Smooth muscle cell (in vitro differentiated cells): ENCODE data around the gene TUBGCP2. TPM values are rescaled to one million over a fixed set of nuclear protein-coding genes. Genes with fewer than 3 reads are reported as not detected.

Source experiments
- DNase-seq: peaks from one replicate; lab custom pipeline; 2025; ENCODE audit not compliant: unreplicated experiment; lab: John Stamatoyannopoulos, UW
- H2AFZ ChIP-seq: fragments of 200-600 bp; sonication (generic); 2 replicates; pipeline ENCODE4 v1.6.0; 2016; ENCODE audit warnings: antibody characterized with exemption, low read depth, mild to moderate bottlenecking
- H3F3A ChIP-seq: fragments of 200-600 bp; sonication (generic); 2 replicates; pipeline ENCODE4 v1.6.0; 2017; ENCODE audit warnings: antibody characterized with exemption, low read depth
- H3K27ac ChIP-seq: fragments of 200-600 bp; sonication (generic); 2 replicates; pipeline ENCODE4 v1.5.1; 2016; ENCODE audit warnings: low read depth, mild to moderate bottlenecking
- H3K27me3 ChIP-seq: fragments of 200-600 bp; sonication (generic); 2 replicates; pipeline ENCODE4 v1.6.1; 2016; ENCODE audit warnings: low read depth, mild to moderate bottlenecking
- H3K36me3 ChIP-seq: fragments of 200-600 bp; sonication (generic); 2 replicates; pipeline ENCODE4 v1.5.1; 2016; ENCODE audit warnings: low read depth
- H3K4me1 ChIP-seq: fragments of 200-600 bp; sonication (generic); 2 replicates; pipeline ENCODE4 v1.5.1; 2016; ENCODE audit warnings: low read depth
- H3K4me2 ChIP-seq: fragments of 200-600 bp; sonication (generic); 2 replicates; pipeline ENCODE4 v1.6.0; 2016; ENCODE audit warnings: mild to moderate bottlenecking
- H3K4me3 ChIP-seq: fragments of 200-600 bp; sonication (generic); 2 replicates; pipeline ENCODE4 v1.5.1; 2016; ENCODE audit warnings: mild to moderate bottlenecking
- H3K79me2 ChIP-seq: fragments of 200-600 bp; sonication (generic); 2 replicates; pipeline ENCODE4 v1.6.0; 2016; ENCODE audit warnings: low read depth, mild to moderate bottlenecking
- H3K9ac ChIP-seq: fragments of 200-600 bp; sonication (generic); 2 replicates; pipeline ENCODE4 v1.6.0; 2016; ENCODE audit warnings: low read depth
- H3K9me3 ChIP-seq: fragments of 200-600 bp; sonication (generic); replicated peaks from 2 replicates; pipeline ENCODE4 v1.5.1; 2016; ENCODE audit warnings: low read depth
- H4K20me1 ChIP-seq: fragments of 200-600 bp; sonication (generic); 2 replicates; pipeline ENCODE4 v1.6.0; 2016; ENCODE audit warnings: low read depth
- CTCF ChIP-seq: fragments of 200-600 bp; sonication (generic); IDR thresholded peaks from 2 replicates; pipeline ENCODE4 v1.5.1; 2017; ENCODE audit warnings: borderline replicate concordance, mild to moderate bottlenecking, antibody characterized with exemption; ENCODE audit not compliant: insufficient read depth, poor library complexity, severe bottlenecking
- WGBS: methylation state at CpG from one replicate; pipeline ENCODE4 v1.1.7; 2016; ENCODE audit warnings: low lambda C conversion rate; 5-methylcytosine and 5-hydroxymethylcytosine counted together
- polyA plus RNA-seq: library from polyadenylated mRNA; unstranded; fragments of >200 nt; fragmentation: Nextera tagmentation; extraction: Ambion mirVana; gene quantifications from 2 replicates; pipeline ENCODE4 v1.2.1, GENCODE V29; 2016
- total RNA-seq: library from RNA; depleted of rRNA; stranded (reverse); fragments of >200 nt; gene quantifications from 2 replicates; pipeline ENCODE4 v1.2.3, GENCODE V29; 2014

The TUBGCP2 gene
- total and polyA plus RNA-seq, 2 experiments from 2014 or later, result 39.5 to 40.5 TPM

DNA sequence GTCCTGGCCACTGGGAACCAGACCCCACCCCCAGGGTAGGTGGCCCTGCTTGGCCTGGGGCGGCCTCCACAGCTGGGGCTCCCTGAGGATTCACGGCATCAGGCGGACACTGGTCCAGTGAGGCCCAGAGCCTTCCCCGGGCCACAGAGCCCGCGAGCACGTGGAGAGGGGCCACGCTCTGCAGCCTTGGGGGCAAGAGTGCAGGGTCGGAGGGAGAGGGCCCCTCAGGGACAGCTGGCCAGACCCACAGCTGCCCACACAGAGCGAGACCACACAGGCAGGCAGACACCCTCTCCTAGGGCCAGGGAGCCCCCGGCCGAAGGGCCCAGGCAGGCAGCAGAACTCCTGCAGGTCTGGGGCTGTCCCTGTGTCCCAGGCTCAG is 60.3 kb downstream of the TUBGCP2 start:
- WGBS, result 96% methylated on average over 12 of the region's 12 CpGs
- no peak for DNase-seq
- TF ChIP-seq CTCF, result no peak
- Histone ChIP-seq H3K36me3 (no peaks in the 10 kb centered on the region), H3F3A (no peaks in the 10 kb centered on the region), H3K4me2 (no peak overlapping the region), H3K4me3 (no peak overlapping the region), H3K9me3 (no peaks in the 10 kb centered on the region), H3K27ac (no peak overlapping the region), H2AFZ (no peak overlapping the region), H3K9ac (no peak overlapping the region), H3K79me2 (no peaks in the 10 kb centered on the region), H3K4me1 (peaks cover 2% of the 10 kb centered on the region), H4K20me1 (no peaks in the 10 kb centered on the region), H3K27me3 (no peaks in the 10 kb centered on the region)

GRCh38 chr10:133247681-133248333 is 60.9 kb downstream of the TUBGCP2 start:
- Histone ChIP-seq H3K9ac (no peak overlapping the region), H3K4me3 (no peak overlapping the region), H3K27me3 (no peaks in the 10 kb centered on the region), H4K20me1 (no peaks in the 10 kb centered on the region), H3F3A (no peaks in the 10 kb centered on the region), H3K4me2 (no peak overlapping the region), H2AFZ (no peak overlapping the region), H3K4me1 (peaks cover 2% of the 10 kb centered on the region), H3K27ac (no peak overlapping the region), H3K79me2 (no peaks in the 10 kb centered on the region), H3K9me3 (no peaks in the 10 kb centered on the region), H3K36me3 (no peaks in the 10 kb centered on the region)
- WGBS, result 91% methylated on average over 34 of the region's 36 CpGs
- DNase-seq, result no peak
- no peak for TF ChIP-seq CTCF

DNA sequence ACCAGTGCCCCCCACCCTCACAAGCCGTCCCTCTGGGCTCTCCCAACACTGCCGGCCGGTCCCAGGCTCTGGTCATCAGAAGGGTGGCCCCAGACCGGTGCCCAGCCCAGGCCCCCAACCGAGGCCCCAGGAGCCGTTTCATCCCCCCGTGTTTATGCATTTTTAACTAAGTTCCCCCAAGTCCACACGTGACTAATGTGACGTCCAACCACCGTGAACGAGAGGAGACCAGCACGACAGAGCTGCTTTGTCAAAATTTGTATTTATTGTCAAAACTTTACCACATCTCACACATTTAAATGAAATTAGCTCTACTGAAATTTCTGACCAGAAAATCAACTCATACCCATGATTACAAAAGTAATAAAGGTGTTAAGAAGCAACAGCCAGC is 62.4 kb downstream of the TUBGCP2 start:
- DNase-seq, result no peak
- TF ChIP-seq CTCF, result no peak
- H4K20me1 ChIP-seq, result no peaks in the 10 kb centered on the region
- WGBS, result 82% methylated on average over 12 of the region's 12 CpGs
- no peak overlapping the region for H3K9ac ChIP-seq
- no peak overlapping the region for H3K4me3 ChIP-seq
- H3F3A ChIP-seq, result no peaks in the 10 kb centered on the region
- H3K27me3 ChIP-seq, result no peaks in the 10 kb centered on the region
- no peaks in the 10 kb centered on the region for H3K9me3 ChIP-seq
- no peaks in the 10 kb centered on the region for H3K79me2 ChIP-seq
- H3K27ac ChIP-seq, result no peak overlapping the region
- peaks cover 2% of the 10 kb centered on the region for H3K4me1 ChIP-seq
- H2AFZ ChIP-seq, result no peak overlapping the region
- H3K4me2 ChIP-seq, result no peak overlapping the region
- H3K36me3 ChIP-seq, result no peaks in the 10 kb centered on the region
